A549 (cell line): ENCODE data around the gene SMC6.

Source experiments
- BCL3 ChIP-seq: fragments of >200 bp; sonication (Bioruptor Twin); formaldehyde crosslinking; IDR thresholded peaks from 3 replicates; pipeline ENCODE4 v1.6.1; 2016
- CHD4 ChIP-seq: fragments of 200-600 bp; sonication (generic); IDR thresholded peaks from 2 replicates; pipeline ENCODE4 v1.6.1; 2016; ENCODE audit warnings: antibody characterized with exemption, mild to moderate bottlenecking, borderline replicate concordance
- ELK1 ChIP-seq: fragments of 150-350 bp; IDR thresholded peaks from 2 replicates; pipeline ENCODE4 v1.6.1; 2014; ENCODE audit warnings: low read depth, mild to moderate bottlenecking, low read length
- EP300 ChIP-seq, 2 experiments: fragments of >200 bp; sonication (Bioruptor Twin); formaldehyde crosslinking; IDR thresholded peaks; 2 replicates in 1 of 2; 3 replicates in 1 of 2; pipeline ENCODE4 v1.6.1; 2016 to 2017
- NFE2L2 ChIP-seq: fragments of 150-350 bp; conservative IDR thresholded peaks from 2 replicates; pipeline ENCODE4 v1.6.1; 2014; ENCODE audit warnings: low read length
- NR3C1 ChIP-seq: fragments of >200 bp; sonication (Bioruptor Twin); formaldehyde crosslinking; IDR thresholded peaks from 3 replicates; pipeline ENCODE4 v1.6.1; 2017
- RCOR1 ChIP-seq: fragments of 150-350 bp; IDR thresholded peaks from 2 replicates; pipeline ENCODE4 v1.6.1; 2014; ENCODE audit warnings: antibody characterized with exemption, low read length, low read depth
- TF ChIP-seq, protein P1 (sequence below): fragments of >200 bp; sonication (Bioruptor Twin); formaldehyde crosslinking; IDR thresholded peaks from 3 replicates; pipeline ENCODE4 v1.5.1; 2016

- TF ChIP-seq, protein P1, sequence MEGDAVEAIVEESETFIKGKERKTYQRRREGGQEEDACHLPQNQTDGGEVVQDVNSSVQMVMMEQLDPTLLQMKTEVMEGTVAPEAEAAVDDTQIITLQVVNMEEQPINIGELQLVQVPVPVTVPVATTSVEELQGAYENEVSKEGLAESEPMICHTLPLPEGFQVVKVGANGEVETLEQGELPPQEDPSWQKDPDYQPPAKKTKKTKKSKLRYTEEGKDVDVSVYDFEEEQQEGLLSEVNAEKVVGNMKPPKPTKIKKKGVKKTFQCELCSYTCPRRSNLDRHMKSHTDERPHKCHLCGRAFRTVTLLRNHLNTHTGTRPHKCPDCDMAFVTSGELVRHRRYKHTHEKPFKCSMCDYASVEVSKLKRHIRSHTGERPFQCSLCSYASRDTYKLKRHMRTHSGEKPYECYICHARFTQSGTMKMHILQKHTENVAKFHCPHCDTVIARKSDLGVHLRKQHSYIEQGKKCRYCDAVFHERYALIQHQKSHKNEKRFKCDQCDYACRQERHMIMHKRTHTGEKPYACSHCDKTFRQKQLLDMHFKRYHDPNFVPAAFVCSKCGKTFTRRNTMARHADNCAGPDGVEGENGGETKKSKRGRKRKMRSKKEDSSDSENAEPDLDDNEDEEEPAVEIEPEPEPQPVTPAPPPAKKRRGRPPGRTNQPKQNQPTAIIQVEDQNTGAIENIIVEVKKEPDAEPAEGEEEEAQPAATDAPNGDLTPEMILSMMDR: no peak
- TF ChIP-seq RCOR1 (no peak), BCL3 (no peak), NR3C1 (no peak), NFE2L2 (no peak), ELK1 (no peak), CHD4 (no peak), EP300 (IDR thresholded peaks at IDR 0.05) (no peak)
Observed at GRCh38 chr2:17762451-17762850, 8.8 kb upstream of the SMC6 start.
